Measurements from ENCODE around the gene ZIK1. TPM values are rescaled to one million over a fixed set of nuclear protein-coding genes. Genes with fewer than 3 reads are reported as not detected.
A peak's percentile ranks its signal among the peaks of the same experiment; 100 is the strongest.

ZIK1 gene
- total and polyA plus RNA-seq, 2 of the 8 experiments (the other 6 are each of a cell fraction or from before 2014, with no cell fraction given) = 19.4 to 36.5 TPM

- CTCF ChIA-PET (ENCODE audit: partially characterized antibody) = interaction anchor here (1.0 kb wide), 2 partner anchors 14 to 17 kb away, joined by 4 read pairs; no protein-coding TSS in a partner anchor
- Histone ChIP-seq H3K18ac (ENCODE audit: extremely low read depth, low read length) (no peak overlapping the region; the same call in 1 of the 2 replicates), H3K4me2 (ENCODE audit: insufficient read depth in 1 of 2, low read depth in 2 of 2, low read length in 2 of 2) (peak overlapping the region; percentile 69 to 95), H2BK120ac (replicated peaks; ENCODE audit: low read depth, low read length) (no peak overlapping the region), H2AK5ac (ENCODE audit: low read depth, low read length) (no peak overlapping the region), H3K56ac (replicated peaks; ENCODE audit: insufficient read length, low read depth, low read length) (no peak overlapping the region), H3K4ac (replicated peaks; ENCODE audit: insufficient read length, low read depth, low read length) (no peak overlapping the region), H3K23ac (ENCODE audit: insufficient read length) (no peak overlapping the region), H3K79me1 (ENCODE audit: low read depth, low read length) (peaks cover 2% of the 10 kb centered on the region; the same call in 1 of the 2 replicates), H2BK20ac (ENCODE audit: low read length) (no peak overlapping the region), H3K27ac (ENCODE audit: low read depth, low read length) (no peak overlapping the region), H3K14ac (ENCODE audit: insufficient read length) (no peak overlapping the region), H3K79me2 (ENCODE audit: control insufficient read depth in 1 of 2, insufficient read depth in 2 of 2, low read length in 2 of 2) (no peaks in the 10 kb centered on the region), H3K4me1 (replicated peaks in 1 of 4; ENCODE audit: control insufficient read depth in 3 of 4, insufficient read depth in 4 of 4, low read length in 3 of 4) (peaks cover 0 to 3% (median 1%) of the 10 kb centered on the region in 4 experiments; a peak in 3 of 7 replicates), H3K4me3 (ENCODE audit: extremely low read depth in 1 of 4, insufficient read depth in 2 of 4, low read depth in 3 of 4, low read length in 4 of 4) (peak overlapping the region; percentile 85 to 93 (median 90)), H4K5ac (ENCODE audit: insufficient read length, low read depth, low read length) (no peak overlapping the region), H2BK12ac (ENCODE audit: low read depth, low read length) (no peak overlapping the region), H3K23me2 (ENCODE audit: low read depth, low read length) (peaks cover 4% of the 10 kb centered on the region; the same call in 1 of the 2 replicates), H3K27me3 (replicated peaks in 1 of 4; ENCODE audit: control insufficient read depth in 3 of 4, extremely low read depth in 1 of 4, insufficient read depth in 3 of 4, low read length in 3 of 4) (no peaks in the 10 kb centered on the region), H2BK5ac (ENCODE audit: low read depth, low read length) (no peak overlapping the region), H2BK15ac (ENCODE audit: low read length) (no peak overlapping the region), H4K20me1 (replicated peaks in 1 of 2; ENCODE audit: control insufficient read depth in 1 of 2, insufficient read depth in 2 of 2, low read length in 2 of 2) (no peaks in the 10 kb centered on the region), H2AFZ (ENCODE audit: low read length) (no peak overlapping the region), H3K9me3 (ENCODE audit: insufficient read depth in 2 of 2, low read depth in 1 of 2, low read length in 1 of 2) (peaks cover 2 to 6% of the 10 kb centered on the region in 2 experiments; a peak in 2 of 4 replicates), H4K91ac (replicated peaks; ENCODE audit: insufficient read length, low read length) (no peak overlapping the region), H4K8ac (ENCODE audit: extremely low read depth, insufficient read depth, low read length) (peak overlapping the region; percentile 62; the same call in 1 of the 2 replicates), H3K9ac (replicated peaks in 1 of 4; ENCODE audit: extremely low read depth in 1 of 4, low read depth in 3 of 4, low read length in 3 of 4) (peak overlapping the region in 1 of 4 experiments; percentile 13; a peak in 2 of 7 replicates), H3K36me3 (ENCODE audit: control insufficient read depth in 2 of 4, insufficient read depth in 4 of 4, low read length in 3 of 4) (peaks cover 0 to 20% (median 5%) of the 10 kb centered on the region in 4 experiments; a peak in 5 of 8 replicates)
- FAIRE-seq (no peak), DNase-seq (ENCODE audit: low read depth in 1 of 2, low spot score in 2 of 2) (peak in 1 of 2 experiments; percentile 41)
- POLR2A ChIA-PET (ENCODE audit: partially characterized antibody) = interaction anchor here (0.6 to 3.7 kb wide), 12 partner anchors 9 to 404 kb away, joined by 3 to 17 read pairs (median 4); partner anchors contain the start of genes ZNF416 and ZNF551
- WGBS, 2 experiments (ENCODE audit: extremely low coverage in 1 of 2, insufficient coverage in 1 of 2, insufficient read length in 1 of 2, insufficient replicate concordance in 2 of 2, low coverage in 1 of 2, low lambda C conversion rate in 2 of 2, missing lambda C conversion rate in 1 of 2) = 68% methylated on average over 6 of the region's 6 CpGs; no CpG with 5 or more reads in 1 of the 2 experiments
- TF ChIP-seq BCL11A (IDR thresholded peaks at IDR 0.05; ENCODE audit: low read depth in 2 of 2, low read length in 2 of 2) (no peak), SP2 (IDR thresholded peaks at IDR 0.05; ENCODE audit: low read length) (no peak), BRCA1 (IDR thresholded peaks at IDR 0.05; ENCODE audit: low read depth, low read length) (no peak)
Observed at GRCh38 chr19:57633832-57634131, 49.8 kb downstream of the ZIK1 start.

Data from H1 (cell line).